OCI-LY1 (cell line): ENCODE results near the gene IQCK.

Source experiments
- H2AFZ ChIP-seq: fragments of 200-600 bp; sonication (generic), shearing (Covaris generic); 2 replicates; pipeline ENCODE4 v1.6.0; 2014; ENCODE audit warnings: antibody characterized with exemption, mild to moderate bottlenecking, low read length
- H3F3A ChIP-seq: fragments of 200-600 bp; sonication (generic), shearing (Covaris generic); 2 replicates; pipeline ENCODE4 v1.6.0; 2014; ENCODE audit warnings: mild to moderate bottlenecking, antibody characterized with exemption, low read length, moderate library complexity; ENCODE audit not compliant: insufficient read depth
- H3K27ac ChIP-seq: fragments of 200-600 bp; sonication (generic); 2 replicates; pipeline ENCODE4 v1.5.1; 2014; ENCODE audit warnings: low read length, mixed run types, mild to moderate bottlenecking, low read depth; ENCODE audit not compliant: poor library complexity, severe bottlenecking
- H3K27me3 ChIP-seq: fragments of 200-600 bp; sonication (generic); 2 replicates; pipeline ENCODE4 v1.6.0; 2014; ENCODE audit warnings: antibody characterized with exemption, mild to moderate bottlenecking, low read length, moderate library complexity; ENCODE audit not compliant: insufficient read depth
- H3K36me3 ChIP-seq: fragments of 200-600 bp; sonication (generic); 2 replicates; pipeline ENCODE4 v1.6.1; 2014; ENCODE audit warnings: mild to moderate bottlenecking, antibody characterized with exemption, low read length, moderate library complexity, mixed read lengths; ENCODE audit not compliant: insufficient read depth
- H3K4me1 ChIP-seq: fragments of 200-600 bp; sonication (generic); 2 replicates; pipeline ENCODE4 v1.5.1; 2014; ENCODE audit warnings: mild to moderate bottlenecking, low read length, moderate library complexity; ENCODE audit not compliant: insufficient read depth, severe bottlenecking
- H3K4me2 ChIP-seq: fragments of 200-600 bp; sonication (generic), shearing (Covaris generic); 2 replicates; pipeline ENCODE4 v1.6.1; 2014; ENCODE audit warnings: low read length
- H3K4me3 ChIP-seq: fragments of 200-600 bp; sonication (generic); 2 replicates; pipeline ENCODE4 v1.5.1; 2014; ENCODE audit warnings: low read length, low read depth, mild to moderate bottlenecking, mixed read lengths; ENCODE audit not compliant: poor library complexity, severe bottlenecking
- H3K79me2 ChIP-seq: fragments of 200-600 bp; shearing (Covaris generic); 2 replicates; pipeline ENCODE4 v1.6.1; 2016; ENCODE audit warnings: mixed run types, low read length, mixed read lengths; ENCODE audit not compliant: insufficient read depth
- H3K9ac ChIP-seq: fragments of 200-600 bp; sonication (generic), shearing (Covaris generic); 2 replicates; pipeline ENCODE4 v1.6.1; 2014; ENCODE audit warnings: mild to moderate bottlenecking, low read length, mixed read lengths
- H3K9me2 ChIP-seq: fragments of 200-600 bp; sonication (generic), shearing (Covaris generic); 2 replicates; pipeline ENCODE4 v1.6.1; 2014; ENCODE audit warnings: low read depth, mild to moderate bottlenecking, low read length, mixed read lengths
- H3K9me3 ChIP-seq: fragments of 200-600 bp; shearing (Covaris generic); 2 replicates; pipeline ENCODE4 v1.6.1; 2014; ENCODE audit warnings: low read length, mixed read lengths
- H4K20me1 ChIP-seq: fragments of 200-600 bp; sonication (generic), shearing (Covaris generic); 2 replicates; pipeline ENCODE4 v1.6.0; 2016; ENCODE audit warnings: mild to moderate bottlenecking, low read length; ENCODE audit not compliant: insufficient read depth
- CTCF ChIP-seq: fragments of 200-600 bp; sonication (generic), shearing (Covaris generic); IDR thresholded peaks from 2 replicates; pipeline ENCODE4 v1.5.1; 2017; ENCODE audit warnings: mild to moderate bottlenecking, antibody characterized with exemption, low read length, moderate library complexity, mixed read lengths
- EZH2 ChIP-seq: fragments of 200-600 bp; sonication (generic), shearing (Covaris generic); IDR thresholded peaks from 2 replicates; pipeline ENCODE4 v1.8.0; 2017; ENCODE audit warnings: borderline replicate concordance, mixed run types, mild to moderate bottlenecking, antibody characterized with exemption, low read length, moderate library complexity, mixed read lengths

IQCK gene

GRCh38 chr16:19681637-19682036 lies 36.4 kb upstream of the IQCK start:
- Histone ChIP-seq H3K4me3 (no peak overlapping the region), H3K36me3 (peaks cover 35% of the 10 kb centered on the region), H3K79me2 (no peaks in the 10 kb centered on the region), H3K27me3 (no peaks in the 10 kb centered on the region), H3K27ac (no peak overlapping the region), H3K4me2 (no peak overlapping the region), H4K20me1 (no peaks in the 10 kb centered on the region), H3F3A (no peaks in the 10 kb centered on the region), H3K9ac (no peak overlapping the region), H3K9me2 (no peaks in the 10 kb centered on the region), H3K4me1 (no peaks in the 10 kb centered on the region), H2AFZ (no peak overlapping the region), H3K9me3 (no peaks in the 10 kb centered on the region)
- TF ChIP-seq EZH2 (no peak), CTCF (no peak)

- Histone ChIP-seq H3K27me3 (no peaks in the 10 kb centered on the region), H3K4me3 (no peak overlapping the region), H3K9ac (no peak overlapping the region), H4K20me1 (no peaks in the 10 kb centered on the region), H3K4me1 (no peaks in the 10 kb centered on the region), H3K36me3 (peaks cover 34% of the 10 kb centered on the region), H3K9me3 (no peaks in the 10 kb centered on the region), H2AFZ (no peak overlapping the region), H3K4me2 (no peak overlapping the region), H3K27ac (no peak overlapping the region), H3K9me2 (no peaks in the 10 kb centered on the region), H3K79me2 (no peaks in the 10 kb centered on the region), H3F3A (no peaks in the 10 kb centered on the region)
- TF ChIP-seq EZH2 (no peak), CTCF (no peak)
Measured at GRCh38 chr16:19683453-19684236, 34.4 kb upstream of the IQCK start.

- Histone ChIP-seq H3K9me3 (no peaks in the 10 kb centered on the region), H4K20me1 (no peaks in the 10 kb centered on the region), H2AFZ (no peak overlapping the region), H3K4me2 (no peak overlapping the region), H3K27me3 (no peaks in the 10 kb centered on the region), H3K4me1 (no peaks in the 10 kb centered on the region), H3K9me2 (no peaks in the 10 kb centered on the region), H3K9ac (no peak overlapping the region), H3K4me3 (no peak overlapping the region), H3K79me2 (no peaks in the 10 kb centered on the region), H3K36me3 (peaks cover 34% of the 10 kb centered on the region), H3K27ac (no peak overlapping the region), H3F3A (no peaks in the 10 kb centered on the region)
- TF ChIP-seq EZH2 (no peak), CTCF (no peak)
Measured at GRCh38 chr16:19685176-19685575, 32.9 kb upstream of the IQCK start.
